K562 (cell line): ENCODE results near the gene KISS1.

Experiments
- CAMTA2 ChIP-seq: fragments of 250-450 bp; sonication (Bioruptor Pico); conservative IDR thresholded peaks from 2 replicates; pipeline ENCODE4 v1.5.1; 2022
- CTCF ChIP-seq, 3 experiments: IDR thresholded peaks in 2 of 3; conservative IDR thresholded peaks in 1 of 3; 2 replicates each; pipeline ENCODE4 v1.5.1; 2011 to 2012; ENCODE audit warnings: low read length in 3 of 3, mild to moderate bottlenecking in 3 of 3, control low read depth in 2 of 3, improper control_type of control experiment in 1 of 3, inconsistent platforms in 1 of 3, low read depth in 1 of 3, mixed read lengths in 1 of 3, moderate library complexity in 1 of 3; ENCODE audit not compliant: insufficient read depth in 2 of 3
- GTF2F1 ChIP-seq: IDR thresholded peaks from 2 replicates; pipeline ENCODE4 v1.6.1; 2011; ENCODE audit warnings: low read depth, low read length, improper control_type of control experiment
- HCFC1 ChIP-seq: IDR thresholded peaks from 2 replicates; pipeline ENCODE4 v1.6.1; 2012; ENCODE audit warnings: low read depth, low read length, improper control_type of control experiment
- JUN ChIP-seq, 2 experiments: sonication (generic) in 1 of 2; formaldehyde crosslinking in 1 of 2; IDR thresholded peaks; 2 replicates each; pipeline versions ENCODE4 v1.6.1 to v1.8.0; 2012 to 2022; ENCODE audit warnings: borderline replicate concordance in 2 of 2, mild to moderate bottlenecking in 2 of 2, improper control_type of control experiment in 1 of 2, low read depth in 1 of 2, low read length in 1 of 2, missing genetic modification reagents in 1 of 2
- KLF6 ChIP-seq: fragments of 250-450 bp; sonication (Bioruptor Pico); IDR thresholded peaks from 2 replicates; pipeline ENCODE4 v1.4.0; 2020; ENCODE audit warnings: mild to moderate bottlenecking, moderate library complexity, borderline replicate concordance
- SETDB1 ChIP-seq: IDR thresholded peaks from one replicate; pipeline ENCODE4 v1.6.1; 2012; ENCODE audit warnings: low read length, control low read depth, inconsistent platforms
- SP1 ChIP-seq: sonication (generic); formaldehyde crosslinking; IDR thresholded peaks from 2 replicates; pipeline ENCODE4 v1.8.1; 2022; ENCODE audit warnings: mild to moderate bottlenecking, missing genetic modification reagents
- SRSF9 ChIP-seq: fragments of 200-400 bp; formaldehyde crosslinking; IDR thresholded peaks from 2 replicates; pipeline ENCODE4 v1.6.1; 2017; ENCODE audit warnings: low read depth, low read length, borderline replicate concordance
- ZBTB1 ChIP-seq: sonication (generic); formaldehyde crosslinking; IDR thresholded peaks from 2 replicates; pipeline ENCODE4 v1.8.1; 2023; ENCODE audit warnings: missing genetic modification reagents, low read depth, mild to moderate bottlenecking, borderline replicate concordance
- ZNF24 ChIP-seq: fragments of 450-650 bp; IDR thresholded peaks from 2 replicates; pipeline ENCODE4 v1.6.1; 2016

GRCh38 chr1:204198348-204199340, 2.4 kb upstream of the KISS1 start:
- no peak for TF ChIP-seq ZBTB1 (CRISPR knock-in tag)
- peak in 1 of 3 experiments; percentile 50; a peak in 2 of 6 replicates for TF ChIP-seq CTCF (IDR thresholded peaks at IDR 0.05 in 2 of 3, conservative IDR thresholded peaks at IDR 0.05 in 1 of 3; ENCODE audit: insufficient read depth in 2 of 3, low read depth in 1 of 3, low read length in 3 of 3)
- TF ChIP-seq GTF2F1: no peak
- TF ChIP-seq SETDB1: no peak
- no peak for TF ChIP-seq CAMTA2
- TF ChIP-seq JUN (IDR thresholded peaks at IDR 0.05; ENCODE audit: borderline replicate concordance, low read depth, low read length): no peak
- TF ChIP-seq JUN (CRISPR knock-in tag; IDR thresholded peaks at IDR 0.05; ENCODE audit: borderline replicate concordance): no peak
- TF ChIP-seq KLF6 (CRISPR knock-in tag): no peak
- no peak for TF ChIP-seq SRSF9
- TF ChIP-seq ZNF24: no peak
- no peak for TF ChIP-seq HCFC1
- TF ChIP-seq SP1: no peak
